ENCODE results near the gene GBE1. TPM values are rescaled to one million over a fixed set of nuclear protein-coding genes. Genes with fewer than 3 reads are reported as not detected.

GBE1 gene
- polyA plus RNA-seq, 1 donor (not counting 4 experiments of a cell fraction or from before 2014, with no cell fraction given) = 30.2 TPM

GRCh38 chr3:81592101-81592500 lies 169.3 kb downstream of the GBE1 start:
- no peak overlapping the region for H3K4me2 ChIP-seq (ENCODE audit: control insufficient read depth, extremely low read depth, insufficient read depth, low read depth, low read length)
- no peaks in the 10 kb centered on the region for H3K36me3 ChIP-seq (ENCODE audit: control insufficient read depth in 2 of 2, extremely low read depth in 1 of 2, insufficient read depth in 2 of 2, low read length in 2 of 2)
- H3K4me3 ChIP-seq (ENCODE audit: control insufficient read depth in 2 of 3, extremely low read depth in 1 of 3, insufficient read depth in 2 of 3, low read depth in 1 of 3, low read length in 3 of 3) = no peak overlapping the region
- H3K9me3 ChIP-seq (ENCODE audit: control insufficient read depth, low read depth, low read length) = no peaks in the 10 kb centered on the region
- H3K9me1 ChIP-seq (ENCODE audit: control insufficient read depth, extremely low read depth, insufficient read depth, low read length) = no peaks in the 10 kb centered on the region
- dilution Hi-C loops (cut with MboI; ENCODE audit: extremely low pct_ligation_motif_present, low sequenced_read_pairs) = no loop called here
- no peak overlapping the region for H3K27ac ChIP-seq (ENCODE audit: control insufficient read depth, insufficient read depth, low read length)
- no peak overlapping the region for H2AFZ ChIP-seq (ENCODE audit: control insufficient read depth, low read length)
- no peaks in the 10 kb centered on the region for H3K79me2 ChIP-seq (ENCODE audit: control insufficient read depth, insufficient read depth, low read length)
- H3K4me1 ChIP-seq (ENCODE audit: control insufficient read depth, extremely low read depth, insufficient read depth, low read length) = no peaks in the 10 kb centered on the region
- no peaks in the 10 kb centered on the region for H3K27me3 ChIP-seq (ENCODE audit: control insufficient read depth, extremely low read depth, insufficient read depth, low read length)
- H3K9ac ChIP-seq (ENCODE audit: control insufficient read depth, extremely low read depth, insufficient read depth, low read length) = no peak overlapping the region
- DNase-seq (ENCODE audit: low read depth, low spot score) = no peak
- no peak for TF ChIP-seq EZH2 (IDR thresholded peaks at IDR 0.05; ENCODE audit: low read length)
- TF ChIP-seq, protein P1, sequence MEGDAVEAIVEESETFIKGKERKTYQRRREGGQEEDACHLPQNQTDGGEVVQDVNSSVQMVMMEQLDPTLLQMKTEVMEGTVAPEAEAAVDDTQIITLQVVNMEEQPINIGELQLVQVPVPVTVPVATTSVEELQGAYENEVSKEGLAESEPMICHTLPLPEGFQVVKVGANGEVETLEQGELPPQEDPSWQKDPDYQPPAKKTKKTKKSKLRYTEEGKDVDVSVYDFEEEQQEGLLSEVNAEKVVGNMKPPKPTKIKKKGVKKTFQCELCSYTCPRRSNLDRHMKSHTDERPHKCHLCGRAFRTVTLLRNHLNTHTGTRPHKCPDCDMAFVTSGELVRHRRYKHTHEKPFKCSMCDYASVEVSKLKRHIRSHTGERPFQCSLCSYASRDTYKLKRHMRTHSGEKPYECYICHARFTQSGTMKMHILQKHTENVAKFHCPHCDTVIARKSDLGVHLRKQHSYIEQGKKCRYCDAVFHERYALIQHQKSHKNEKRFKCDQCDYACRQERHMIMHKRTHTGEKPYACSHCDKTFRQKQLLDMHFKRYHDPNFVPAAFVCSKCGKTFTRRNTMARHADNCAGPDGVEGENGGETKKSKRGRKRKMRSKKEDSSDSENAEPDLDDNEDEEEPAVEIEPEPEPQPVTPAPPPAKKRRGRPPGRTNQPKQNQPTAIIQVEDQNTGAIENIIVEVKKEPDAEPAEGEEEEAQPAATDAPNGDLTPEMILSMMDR (optimal IDR thresholded peaks at IDR 0.05 in 1 of 3, IDR thresholded peaks at IDR 0.05 in 1 of 3, conservative IDR thresholded peaks at IDR 0.05 in 1 of 3; ENCODE audit: extremely low read depth in 1 of 3, insufficient read depth in 2 of 3, low read length in 3 of 3) = no peak
- FAIRE-seq = no peak
- H4K20me1 ChIP-seq (ENCODE audit: control insufficient read depth, extremely low read depth, insufficient read depth, low read length) = no peaks in the 10 kb centered on the region

DNA sequence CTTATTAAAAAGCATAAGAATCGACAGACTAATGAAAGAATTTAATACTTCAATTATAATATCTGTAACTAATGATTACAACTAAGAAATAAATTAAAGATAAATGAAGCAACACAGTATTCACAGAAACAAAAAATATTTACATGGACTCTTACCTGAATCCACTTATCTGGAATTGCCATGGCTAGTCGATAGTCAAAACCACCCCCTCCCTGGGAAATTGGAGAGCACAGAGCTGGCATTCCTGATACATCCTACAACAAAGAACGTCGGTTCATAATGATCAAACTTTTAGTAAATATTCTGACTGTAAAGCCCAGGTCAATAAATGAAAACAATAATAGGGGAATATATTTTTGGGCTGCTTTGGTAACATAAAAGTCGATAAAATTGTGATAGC lies 175.5 kb downstream of the GBE1 start:
- dilution Hi-C loops (cut with MboI; ENCODE audit: extremely low pct_ligation_motif_present, low sequenced_read_pairs) = no loop called here
- no peak for FAIRE-seq

More for the DNA sequence above, 175.5 kb downstream of the GBE1 start:
- Histone ChIP-seq H3K9ac (ENCODE audit: control insufficient read depth, extremely low read depth, insufficient read depth, low read length) (no peak overlapping the region), H3K27me3 (ENCODE audit: control insufficient read depth, extremely low read depth, insufficient read depth, low read length) (no peaks in the 10 kb centered on the region), H3K4me1 (ENCODE audit: control insufficient read depth, extremely low read depth, insufficient read depth, low read length) (no peaks in the 10 kb centered on the region), H3K4me3 (ENCODE audit: control insufficient read depth in 2 of 3, extremely low read depth in 1 of 3, insufficient read depth in 2 of 3, low read depth in 1 of 3, low read length in 3 of 3) (no peak overlapping the region), H3K4me2 (ENCODE audit: control insufficient read depth, extremely low read depth, insufficient read depth, low read depth, low read length) (no peak overlapping the region), H3K9me1 (ENCODE audit: control insufficient read depth, extremely low read depth, insufficient read depth, low read length) (no peaks in the 10 kb centered on the region), H4K20me1 (ENCODE audit: control insufficient read depth, extremely low read depth, insufficient read depth, low read length) (no peaks in the 10 kb centered on the region), H3K9me3 (ENCODE audit: control insufficient read depth, low read depth, low read length) (no peaks in the 10 kb centered on the region), H3K36me3 (ENCODE audit: control insufficient read depth in 2 of 2, extremely low read depth in 1 of 2, insufficient read depth in 2 of 2, low read length in 2 of 2) (no peaks in the 10 kb centered on the region), H3K27ac (ENCODE audit: control insufficient read depth, insufficient read depth, low read length) (no peak overlapping the region), H3K79me2 (ENCODE audit: control insufficient read depth, insufficient read depth, low read length) (no peaks in the 10 kb centered on the region), H2AFZ (ENCODE audit: control insufficient read depth, low read length) (no peak overlapping the region)
- TF ChIP-seq, protein P1 (optimal IDR thresholded peaks at IDR 0.05 in 1 of 3, IDR thresholded peaks at IDR 0.05 in 1 of 3, conservative IDR thresholded peaks at IDR 0.05 in 1 of 3; ENCODE audit: extremely low read depth in 1 of 3, insufficient read depth in 2 of 3, low read length in 3 of 3) = no peak
- no peak for TF ChIP-seq EZH2 (IDR thresholded peaks at IDR 0.05; ENCODE audit: low read length)
- no peak for DNase-seq (ENCODE audit: low read depth, low spot score)

Data from keratinocyte (primary cell).